Esophagus squamous epithelium (tissue), 5 donors: ENCODE results near the gene TNFRSF12A. TPM values are rescaled to one million over a fixed set of nuclear protein-coding genes. Genes with fewer than 3 reads are reported as not detected.

Experiments used
- DNase-seq: peaks from one replicate; lab custom pipeline; 2025; lab: John Stamatoyannopoulos, UW
- H3K27ac ChIP-seq, 4 donors: fragments of 200-600 bp; sonication (generic); one replicate each; pipeline ENCODE4 v1.5.1; 2016 to 2019; ENCODE audit warnings: mild to moderate bottlenecking in 1 of 4
- H3K27me3 ChIP-seq, 4 donors: fragments of 200-600 bp; sonication (generic); 1 replicate in 3 of 4; 2 replicates in 1 of 4; pipeline versions ENCODE4 v1.5.1 to v1.6.0; 2017 to 2021; ENCODE audit warnings: antibody characterized with exemption in 1 of 4
- H3K36me3 ChIP-seq, 3 donors: fragments of 200-600 bp; sonication (generic); one replicate each; pipeline ENCODE4 v1.5.1; 2016 to 2019
- H3K4me1 ChIP-seq, 3 donors: fragments of 200-600 bp; sonication (generic); one replicate each; pipeline ENCODE4 v1.5.1; 2017 to 2019
- H3K4me3 ChIP-seq, 4 donors: fragments of 200-600 bp; sonication (generic); 1 replicate in 3 of 4; 2 replicates in 1 of 4; pipeline ENCODE4 v1.5.1; 2016 to 2019; ENCODE audit warnings: mild to moderate bottlenecking in 2 of 4, moderate library complexity in 1 of 4
- H3K9me3 ChIP-seq, 3 donors: fragments of 200-600 bp; sonication (generic); one replicate each; pipeline ENCODE4 v1.5.1; 2016 to 2019
- CTCF ChIP-seq, 6 experiments: fragments of 450-650 bp in 4 of 6; fragments of 200-600 bp in 2 of 6; sonication (generic) in 2 of 6; IDR thresholded peaks; one replicate each; pipeline ENCODE4 v1.5.1; 2016 to 2019; ENCODE audit warnings: antibody characterized with exemption in 6 of 6, mild to moderate bottlenecking in 4 of 6, moderate library complexity in 4 of 6
- POLR2A ChIP-seq, 4 donors: fragments of 450-650 bp; IDR thresholded peaks; one replicate each; pipeline ENCODE4 v1.6.1; 2017; ENCODE audit warnings: antibody characterized with exemption in 4 of 4, mild to moderate bottlenecking in 4 of 4, moderate library complexity in 3 of 4
- WGBS, 2 donors: methylation state at CpG; one replicate each; pipeline ENCODE4 v1.1.5; 2018; 5-methylcytosine and 5-hydroxymethylcytosine counted together
- intact Hi-C: fragments of 100-400 bp; cut with DNase I; formaldehyde crosslinking; loops from one replicate; pipeline ENCODE4 v1.15.0; 2022
- total RNA-seq, 4 donors: library from RNA; depleted of rRNA; stranded (reverse); fragments of >200 nt; gene quantifications; one replicate each; pipeline ENCODE4 v1.1.0, GENCODE V29; 2016
- donor health status: DM: yes; HTN: yes; CAD: no.

TNFRSF12A gene
- total RNA-seq, 4 donors from 2014 or later: 15.3 to 46.0 (median 28.6) TPM

- intact Hi-C loops: no loop called here
- Histone ChIP-seq H3K9me3 (no peaks in the 10 kb centered on the region), H3K4me1 (peaks cover 29 to 55% (median 29%) of the 10 kb centered on the region in 3 donors), H3K36me3 (no peaks in the 10 kb centered on the region), H3K27ac (no peak within 1 kb of the TSS), H3K27me3 (peaks cover 0 to 61% (median 10%) of the 10 kb centered on the region in 4 donors), H3K4me3 (no peak within 1 kb of the TSS)
- DNase-seq: no peak
- TF ChIP-seq POLR2A (IDR thresholded peaks at IDR 0.05) (no peak), CTCF (IDR thresholded peaks at IDR 0.05) (peak in 2 of 6 experiments; percentile 3 to 12)
- WGBS, 2 donors: 10% methylated on average over 25 of the region's 52 CpGs; no CpG with 5 or more reads in 1 of the 2 donors
These were observed 2.2 kb upstream of the TNFRSF12A start, which contains the start of gene CLDN6 for GRCh38 chr16:3017794-3018506. CLDN6 (minus strand) TSS chr16:3018183; CDS start chr16:3016021, 2,162 bp downstream.

- Histone ChIP-seq H3K4me1 (peaks cover 40 to 66% (median 42%) of the 10 kb centered on the region in 3 donors), H3K9me3 (no peaks in the 10 kb centered on the region), H3K36me3 (no peaks in the 10 kb centered on the region), H3K27ac (peak overlapping the region; percentile 27 to 96 (median 94)), H3K4me3 (peak overlapping the region; percentile 46 to 79 (median 63)), H3K27me3 (peaks cover 0 to 43% (median 4%) of the 10 kb centered on the region in 4 donors)
- WGBS, 2 donors: 26 to 52% methylated on average over 24 to 31 of the region's 40 CpGs
- DNase-seq: no peak
- TF ChIP-seq POLR2A (IDR thresholded peaks at IDR 0.05): no peak
- intact Hi-C loops: no loop called here
These were observed 448 bp upstream of the TNFRSF12A start for GRCh38 chr16:3019594-3020246.

GRCh38 chr16:3020604-3021448 lies 658 bp downstream of the TNFRSF12A start:
- Histone ChIP-seq H3K4me3 (peak overlapping the region; percentile 46 to 79 (median 63)), H3K36me3 (peaks cover 0 to 7% (median 0%) of the 10 kb centered on the region in 3 donors), H3K27ac (peak overlapping the region; percentile 92 to 98 (median 96)), H3K4me1 (peaks cover 41 to 77% (median 45%) of the 10 kb centered on the region in 3 donors), H3K27me3 (peaks cover 0 to 33% (median 4%) of the 10 kb centered on the region in 4 donors), H3K9me3 (no peaks in the 10 kb centered on the region)
- 1% methylated on average over 23 of the region's 57 CpGs; no CpG with 5 or more reads in 1 of the 2 donors for WGBS, 2 donors
- TF ChIP-seq CTCF (IDR thresholded peaks at IDR 0.05) (no peak), POLR2A (IDR thresholded peaks at IDR 0.05) (no peak)
- intact Hi-C loops: no loop called here
- no peak for DNase-seq

- no peak for DNase-seq
- H3K27me3 ChIP-seq: peaks cover 0 to 29% (median 4%) of the 10 kb centered on the region in 4 donors
- 0 to 9% methylated on average over 10 to 13 of the region's 25 CpGs for WGBS, 2 donors
- H3K4me1 ChIP-seq: peaks cover 41 to 77% (median 45%) of the 10 kb centered on the region in 3 donors
- intact Hi-C loops: no loop called here
- H3K36me3 ChIP-seq: peaks cover 0 to 15% (median 1%) of the 10 kb centered on the region in 3 donors
- H3K27ac ChIP-seq: peak overlapping the region; percentile 92 to 98 (median 96)
- no peaks in the 10 kb centered on the region for H3K9me3 ChIP-seq
- H3K4me3 ChIP-seq: peak overlapping the region; percentile 46 to 79 (median 63)
- TF ChIP-seq CTCF (IDR thresholded peaks at IDR 0.05): peak in 3 of 6 experiments; percentile 18 to 23 (median 19)
- TF ChIP-seq POLR2A (IDR thresholded peaks at IDR 0.05): peak in 1 of 4 donors; percentile 12
These were observed 1.5 kb downstream of the TNFRSF12A start for GRCh38 chr16:3021449-3022207.
